Upper lobe of left lung (tissue), 4 donors: Measurements from ENCODE around the gene ACAP2.

Experiments
- EP300 ChIP-seq, 4 donors: sonication (generic); formaldehyde crosslinking; IDR thresholded peaks; one replicate each; pipeline ENCODE4 v1.5.1; 2017; ENCODE audit warnings: antibody characterized with exemption in 4 of 4, control low read depth in 2 of 4
- POLR2A ChIP-seq, 4 donors: fragments of 450-650 bp; IDR thresholded peaks; one replicate each; pipeline ENCODE4 v1.5.1; 2016 to 2017; ENCODE audit warnings: antibody characterized with exemption in 4 of 4, mild to moderate bottlenecking in 2 of 4
- POLR2AphosphoS5 ChIP-seq, 2 donors: sonication (generic); formaldehyde crosslinking; IDR thresholded peaks; one replicate each; pipeline ENCODE4 v1.5.1; 2017; ENCODE audit warnings: antibody characterized with exemption in 2 of 2
- TF ChIP-seq, protein P1 (sequence below), 6 experiments: fragments of 450-650 bp in 4 of 6; fragments of 200-600 bp in 2 of 6; sonication (generic) in 2 of 6; IDR thresholded peaks; one replicate each; pipeline ENCODE4 v1.5.1; 2016 to 2019; ENCODE audit warnings: antibody characterized with exemption in 6 of 6

DNA sequence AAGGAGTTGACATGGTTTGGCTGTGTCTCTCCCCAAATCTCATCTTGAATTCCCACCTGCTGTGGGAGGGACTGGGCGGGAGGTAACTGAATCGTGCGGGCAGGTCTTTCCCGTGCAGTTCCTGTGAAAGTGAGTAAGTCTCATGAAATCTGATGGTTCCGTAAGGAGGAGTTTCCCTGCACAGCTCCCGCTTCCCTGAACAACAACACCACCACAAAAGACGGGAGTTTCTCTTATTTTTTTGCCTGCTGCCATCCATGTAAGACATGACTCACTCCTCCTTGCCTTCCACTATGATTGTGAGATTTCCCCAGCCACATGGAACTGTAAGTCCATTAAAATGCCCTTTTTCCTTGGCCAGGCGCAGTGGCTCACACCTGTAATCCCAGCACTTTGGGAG lies 194.5 kb downstream of the ACAP2 start:
- no peak for TF ChIP-seq EP300 (IDR thresholded peaks at IDR 0.05)
- TF ChIP-seq, protein P1, sequence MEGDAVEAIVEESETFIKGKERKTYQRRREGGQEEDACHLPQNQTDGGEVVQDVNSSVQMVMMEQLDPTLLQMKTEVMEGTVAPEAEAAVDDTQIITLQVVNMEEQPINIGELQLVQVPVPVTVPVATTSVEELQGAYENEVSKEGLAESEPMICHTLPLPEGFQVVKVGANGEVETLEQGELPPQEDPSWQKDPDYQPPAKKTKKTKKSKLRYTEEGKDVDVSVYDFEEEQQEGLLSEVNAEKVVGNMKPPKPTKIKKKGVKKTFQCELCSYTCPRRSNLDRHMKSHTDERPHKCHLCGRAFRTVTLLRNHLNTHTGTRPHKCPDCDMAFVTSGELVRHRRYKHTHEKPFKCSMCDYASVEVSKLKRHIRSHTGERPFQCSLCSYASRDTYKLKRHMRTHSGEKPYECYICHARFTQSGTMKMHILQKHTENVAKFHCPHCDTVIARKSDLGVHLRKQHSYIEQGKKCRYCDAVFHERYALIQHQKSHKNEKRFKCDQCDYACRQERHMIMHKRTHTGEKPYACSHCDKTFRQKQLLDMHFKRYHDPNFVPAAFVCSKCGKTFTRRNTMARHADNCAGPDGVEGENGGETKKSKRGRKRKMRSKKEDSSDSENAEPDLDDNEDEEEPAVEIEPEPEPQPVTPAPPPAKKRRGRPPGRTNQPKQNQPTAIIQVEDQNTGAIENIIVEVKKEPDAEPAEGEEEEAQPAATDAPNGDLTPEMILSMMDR (IDR thresholded peaks at IDR 0.05): no peak
- no peak for TF ChIP-seq POLR2A (IDR thresholded peaks at IDR 0.05)
- no peak for TF ChIP-seq POLR2AphosphoS5 (IDR thresholded peaks at IDR 0.05)
